GM12891 (cell line): ENCODE measurements around the gene KLK3.
A peak's percentile ranks its signal among the peaks of the same experiment; 100 is the strongest.

Experiments used
- DNase-seq: peaks from one replicate; pipeline ENCODE4 v3.0.0; 2011; ENCODE audit warnings: low spot score; ENCODE audit not compliant: insufficient read length
- FAIRE-seq: peaks from 2 replicates; lab custom pipeline; 2011; peaks lifted over from hg19 to GRCh38; lab: Jason Lieb, UNC
- PAX5 ChIP-seq: IDR thresholded peaks from 2 replicates; pipeline ENCODE4 v1.6.1; 2011; ENCODE audit warnings: low read length, moderate library complexity, mild to moderate bottlenecking; ENCODE audit not compliant: insufficient read depth, severe bottlenecking
- POLR2A ChIP-seq: IDR thresholded peaks from 2 replicates; pipeline ENCODE4 v1.6.1; 2011; ENCODE audit warnings: low read depth, low read length, control low read depth
- POLR2AphosphoS5 ChIP-seq: IDR thresholded peaks from 2 replicates; pipeline ENCODE4 v1.6.1; 2011; ENCODE audit warnings: low read depth, low read length, control low read depth
- POU2F2 ChIP-seq: IDR thresholded peaks from 2 replicates; pipeline ENCODE4 v1.6.1; 2011; ENCODE audit warnings: low read depth, mild to moderate bottlenecking, control low read depth, low read length, moderate library complexity
- SPI1 ChIP-seq: IDR thresholded peaks from 2 replicates; pipeline ENCODE4 v1.6.1; 2011; ENCODE audit warnings: low read depth, low read length, control low read depth
- TAF1 ChIP-seq: IDR thresholded peaks from 2 replicates; pipeline ENCODE4 v1.6.1; 2011; ENCODE audit warnings: low read depth, low read length, control low read depth

Gene KLK3

GRCh38 chr19:50820086-50820485, 34.6 kb upstream of the KLK3 start:
- peak; percentile 23 for FAIRE-seq
- DNase-seq, result no peak

GRCh38 chr19:50820549-50821247, 34.0 kb upstream of the KLK3 start:
- TF ChIP-seq TAF1, result no peak
- peak; percentile 46; the same call in 1 of the 2 replicates for TF ChIP-seq SPI1
- peak; percentile 78 for FAIRE-seq
- peak; percentile 56 for DNase-seq

More at GRCh38 chr19:50820086-50820485, 34.6 kb upstream of the KLK3 start:
- TF ChIP-seq SPI1 (no peak), TAF1 (no peak), POLR2AphosphoS5 (no peak), PAX5 (no peak), POU2F2 (no peak), POLR2A (no peak)

- no peak for TF ChIP-seq POU2F2
- TF ChIP-seq TAF1, result no peak
- TF ChIP-seq POLR2AphosphoS5, result no peak
- TF ChIP-seq PAX5, result no peak
- no peak for TF ChIP-seq POLR2A
- no peak for TF ChIP-seq SPI1
- FAIRE-seq (no peak), DNase-seq (no peak)
Measured at GRCh38 chr19:50821248-50821612, 33.5 kb upstream of the KLK3 start.

- FAIRE-seq (no peak), DNase-seq (no peak)
- TF ChIP-seq POU2F2 (no peak), POLR2AphosphoS5 (no peak), TAF1 (no peak), SPI1 (no peak), PAX5 (no peak), POLR2A (no peak)
Measured at GRCh38 chr19:50821622-50822021, 33.1 kb upstream of the KLK3 start.

GRCh38 chr19:50822661-50823208, 32.0 kb upstream of the KLK3 start:
- FAIRE-seq (no peak), DNase-seq (no peak)
- no peak for TF ChIP-seq POLR2AphosphoS5
- TF ChIP-seq PAX5, result no peak
- no peak for TF ChIP-seq TAF1
- no peak for TF ChIP-seq POLR2A
- TF ChIP-seq POU2F2, result no peak

GRCh38 chr19:50823389-50824042, 31.2 kb upstream of the KLK3 start, which contains the start of gene KLK1:
KLK1 (minus strand) TSS chr19:50823787; CDS start chr19:50823748, 39 bp downstream.
- DNase-seq (no peak), FAIRE-seq (no peak)
- TF ChIP-seq PAX5 (no peak), POLR2A (no peak), POU2F2 (no peak), POLR2AphosphoS5 (no peak), SPI1 (no peak), TAF1 (no peak)

- DNase-seq (no peak), FAIRE-seq (no peak)
- TF ChIP-seq PAX5, result no peak
- TF ChIP-seq POU2F2, result no peak
- no peak for TF ChIP-seq SPI1
- TF ChIP-seq TAF1, result no peak
- TF ChIP-seq POLR2A, result no peak
- TF ChIP-seq POLR2AphosphoS5, result no peak
Measured at GRCh38 chr19:50826492-50827240, 28.0 kb upstream of the KLK3 start.

GRCh38 chr19:50827476-50827875, 27.2 kb upstream of the KLK3 start:
- no peak for TF ChIP-seq POU2F2
- FAIRE-seq, result no peak
- no peak for DNase-seq

GRCh38 chr19:50829801-50830200, 24.9 kb upstream of the KLK3 start:
- DNase-seq (no peak), FAIRE-seq (no peak)
- TF ChIP-seq PAX5 (no peak), POLR2A (no peak), TAF1 (no peak), POLR2AphosphoS5 (no peak), POU2F2 (no peak), SPI1 (no peak)
